Activated naive CD4-positive, alpha-beta T cell treated with anti-CD3 and anti-CD28 coated beads, Interleukin-2, amount 50 U/mL, for 24 hours (primary cell): Measurements from ENCODE around the gene PRKN.
"Not testable (repeated sequence)": the region's sequence is repeated elsewhere in the genome, so short reads cannot be mapped to it uniquely, and the experiment has no call there.

Experiments used
- H3K27ac Mint-ChIP-seq: one replicate; pipeline ENCODE4 v1.8.0; 2021; ENCODE audit warnings: mild to moderate bottlenecking, mixed read lengths
- H3K27me3 Mint-ChIP-seq: one replicate; pipeline ENCODE4 v1.8.0; 2021; ENCODE audit warnings: mixed read lengths
- H3K36me3 Mint-ChIP-seq: one replicate; pipeline ENCODE4 v1.8.0; 2021; ENCODE audit warnings: mixed read lengths
- H3K4me1 Mint-ChIP-seq: one replicate; pipeline ENCODE4 v1.8.0; 2021; ENCODE audit warnings: mixed read lengths
- H3K4me3 Mint-ChIP-seq: one replicate; pipeline ENCODE4 v1.8.0; 2021; ENCODE audit warnings: mild to moderate bottlenecking, mixed read lengths
- H3K9me3 Mint-ChIP-seq: one replicate; pipeline ENCODE4 v1.8.0; 2021; ENCODE audit warnings: mixed read lengths

Gene PRKN

DNA sequence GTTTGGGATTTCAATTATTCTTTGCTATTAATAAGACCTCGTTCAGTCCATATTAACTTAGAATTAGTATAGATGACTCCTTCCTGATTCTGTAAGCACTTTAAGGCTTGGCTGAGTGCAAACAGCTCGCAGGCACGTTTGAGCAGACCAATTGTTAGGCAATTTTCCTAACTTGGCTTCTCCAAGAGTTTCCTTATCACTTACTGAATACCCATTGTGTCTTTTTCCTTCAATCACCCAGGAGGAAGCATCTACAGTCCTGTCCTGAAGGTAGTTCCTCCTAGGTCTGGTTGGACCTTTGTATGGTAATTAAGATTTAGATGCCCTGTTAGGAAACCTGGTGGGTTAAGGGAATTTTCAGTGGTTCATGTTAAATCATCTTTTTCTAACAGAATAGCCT lies 1414.1 kb downstream of the PRKN start:
- H3K27me3 Mint-ChIP-seq, H3K9me3 Mint-ChIP-seq, H3K27ac Mint-ChIP-seq, H3K4me1 Mint-ChIP-seq, H3K4me3 Mint-ChIP-seq, H3K36me3 Mint-ChIP-seq: not testable (repeated sequence)

DNA sequence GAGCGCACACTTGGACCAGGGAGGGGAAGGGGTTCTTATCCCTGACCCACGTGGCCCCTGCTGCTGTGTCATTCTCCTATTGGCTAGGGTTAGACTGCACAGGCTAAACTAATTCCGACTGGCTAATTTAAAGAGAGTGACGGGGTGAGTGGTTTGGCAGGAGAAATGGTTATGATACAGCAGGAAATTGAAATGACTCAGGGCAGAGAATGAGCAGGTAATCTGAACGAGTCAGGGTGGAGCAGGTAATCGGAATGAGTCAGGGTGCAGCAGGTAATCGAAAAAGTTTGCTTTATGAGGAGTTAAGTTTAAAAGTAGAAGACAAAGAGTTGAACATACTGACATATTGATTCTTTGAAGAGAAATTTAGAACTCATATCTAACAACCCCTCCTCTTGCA lies 1417.8 kb downstream of the PRKN start:
- not testable (repeated sequence) for H3K27ac Mint-ChIP-seq, H3K4me1 Mint-ChIP-seq, H3K4me3 Mint-ChIP-seq, H3K27me3 Mint-ChIP-seq, H3K9me3 Mint-ChIP-seq, H3K36me3 Mint-ChIP-seq

DNA sequence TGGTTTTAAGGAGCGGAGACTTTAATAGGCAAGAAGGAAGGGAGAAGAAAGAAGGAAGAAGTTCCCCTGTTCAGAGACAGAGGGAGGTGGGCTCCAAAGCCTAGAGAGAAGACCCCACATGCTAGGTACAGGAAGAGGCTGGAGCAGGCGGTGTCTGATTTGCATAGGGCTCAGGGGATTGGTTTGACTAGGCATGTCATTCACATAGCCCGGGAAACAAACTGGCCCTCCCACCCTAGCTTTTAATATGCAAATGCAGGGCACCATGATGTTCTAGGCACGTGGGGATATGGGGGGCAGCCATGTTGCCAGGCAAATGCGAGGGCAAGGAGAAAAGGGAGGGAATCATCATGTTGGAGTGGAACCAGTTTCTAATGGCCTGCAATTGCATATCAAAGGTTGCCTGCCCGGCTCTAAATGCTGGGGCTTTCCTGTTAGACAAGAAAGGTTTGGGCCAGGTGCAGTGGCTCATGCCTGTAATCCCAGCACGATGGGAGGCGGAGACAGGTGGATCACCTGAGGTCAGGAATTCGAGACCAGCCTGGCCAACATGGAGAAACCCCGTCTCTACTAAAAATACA lies 1419.4 kb downstream of the PRKN start:
- no peaks in the 10 kb centered on the region for H3K27me3 Mint-ChIP-seq
- no peaks in the 10 kb centered on the region for H3K9me3 Mint-ChIP-seq
- no peaks in the 10 kb centered on the region for H3K4me1 Mint-ChIP-seq
- no peak overlapping the region for H3K4me3 Mint-ChIP-seq
- H3K36me3 Mint-ChIP-seq, result no peaks in the 10 kb centered on the region
- H3K27ac Mint-ChIP-seq, result no peak overlapping the region

DNA sequence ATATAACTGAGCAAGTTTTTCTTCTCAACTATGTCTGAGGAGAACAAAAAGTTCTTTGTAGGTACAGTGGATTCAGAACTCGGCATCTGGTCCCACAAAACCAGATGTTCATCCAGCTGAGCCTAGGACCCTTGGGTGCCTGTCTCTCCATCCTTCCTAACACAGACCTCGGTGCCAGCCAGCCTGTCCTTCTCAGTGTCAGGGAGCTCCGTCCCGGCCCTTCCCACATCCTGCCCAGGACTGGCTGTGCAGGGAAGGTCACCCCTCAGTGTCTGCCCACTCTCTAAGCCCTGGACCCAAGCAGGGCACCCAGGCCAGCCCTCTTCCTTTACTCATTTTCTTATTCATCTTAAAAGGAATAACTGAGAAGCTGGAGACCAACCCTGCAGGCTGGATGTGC lies 1421.7 kb downstream of the PRKN start:
- no peaks in the 10 kb centered on the region for H3K4me1 Mint-ChIP-seq
- H3K27ac Mint-ChIP-seq, result no peak overlapping the region
- no peaks in the 10 kb centered on the region for H3K36me3 Mint-ChIP-seq
- no peaks in the 10 kb centered on the region for H3K27me3 Mint-ChIP-seq
- no peaks in the 10 kb centered on the region for H3K9me3 Mint-ChIP-seq
- no peak overlapping the region for H3K4me3 Mint-ChIP-seq

DNA sequence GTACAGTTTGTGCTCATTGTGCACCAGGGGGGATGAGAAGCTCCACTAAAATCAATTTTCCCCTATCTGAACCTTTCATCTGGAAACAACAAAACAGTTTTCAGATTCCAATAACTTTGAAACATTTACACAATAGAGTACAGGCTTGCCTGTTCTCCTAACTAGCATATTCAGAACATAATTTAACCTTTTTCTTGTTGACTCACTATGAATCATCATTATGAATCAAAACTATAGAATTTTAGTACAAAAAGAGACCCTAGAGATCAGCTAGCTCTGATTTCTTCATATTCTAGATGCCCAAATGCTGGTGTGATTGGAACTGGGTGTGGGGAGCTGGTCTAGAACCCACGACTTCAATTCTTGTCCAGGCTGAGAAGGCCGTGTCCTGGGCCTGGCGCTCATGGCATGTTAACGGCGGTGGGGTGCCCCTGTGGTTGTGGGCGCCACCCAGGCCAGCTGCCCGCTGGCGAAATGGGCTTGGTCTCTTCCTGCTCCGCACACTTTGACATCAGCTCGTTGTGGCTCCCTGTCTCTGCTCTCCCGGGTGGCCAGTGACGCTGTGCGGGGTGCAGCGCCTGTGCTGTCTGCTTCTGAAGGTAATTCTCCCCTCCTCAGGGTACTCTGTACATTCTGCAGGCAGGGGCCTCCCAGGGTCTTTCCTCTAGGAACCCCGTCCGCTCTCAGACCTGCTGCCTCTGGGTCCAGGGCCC lies 1423.8 kb downstream of the PRKN start:
- Mint-ChIP-seq H3K27ac (no peak overlapping the region), H3K36me3 (no peaks in the 10 kb centered on the region), H3K9me3 (no peaks in the 10 kb centered on the region), H3K4me1 (no peaks in the 10 kb centered on the region), H3K4me3 (no peak overlapping the region), H3K27me3 (no peaks in the 10 kb centered on the region)

DNA sequence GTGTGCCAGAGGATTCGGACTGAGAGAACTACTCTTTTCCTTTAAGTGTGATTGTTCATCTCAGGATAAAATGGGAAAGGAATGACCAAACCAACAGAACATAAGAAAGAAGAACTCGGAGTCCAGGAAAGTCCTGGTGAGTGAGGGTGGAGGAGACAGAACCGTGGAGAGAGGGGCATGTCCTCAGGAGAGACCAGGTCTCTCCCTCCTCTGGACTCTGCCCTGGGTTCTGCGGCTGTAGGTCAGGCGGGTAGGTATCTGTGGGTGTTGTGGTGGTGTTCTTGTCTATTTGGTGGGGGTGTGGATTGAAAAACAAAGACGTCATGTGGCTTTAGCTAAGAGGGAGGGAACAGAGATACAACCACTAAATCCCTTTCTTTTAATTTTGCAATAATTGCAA lies 1424.6 kb downstream of the PRKN start:
- Mint-ChIP-seq H3K27ac (no peak overlapping the region), H3K27me3 (no peaks in the 10 kb centered on the region), H3K4me1 (no peaks in the 10 kb centered on the region), H3K36me3 (no peaks in the 10 kb centered on the region), H3K9me3 (no peaks in the 10 kb centered on the region), H3K4me3 (no peak overlapping the region)

DNA sequence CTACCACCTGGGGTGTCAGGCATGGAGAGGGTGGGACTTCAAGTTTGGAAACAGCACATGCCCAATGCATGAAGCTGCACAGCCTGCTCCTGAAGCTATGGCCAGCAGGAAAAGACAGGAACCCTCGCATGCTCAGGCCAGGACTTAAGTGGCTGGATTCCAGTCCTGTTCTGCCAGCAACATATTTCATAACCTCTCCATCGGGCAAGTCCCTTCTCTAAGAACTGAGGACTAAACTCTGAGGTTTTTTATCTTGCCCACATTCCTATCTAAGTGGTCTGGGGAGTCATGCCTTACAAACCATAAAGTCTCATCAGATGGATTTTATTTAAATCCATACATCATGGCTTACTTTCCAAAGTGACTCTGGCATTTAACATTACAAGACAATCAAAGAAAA lies 1426.2 kb downstream of the PRKN start:
- Mint-ChIP-seq H3K9me3 (no peaks in the 10 kb centered on the region), H3K27ac (no peak overlapping the region), H3K4me1 (no peaks in the 10 kb centered on the region), H3K27me3 (no peaks in the 10 kb centered on the region), H3K36me3 (no peaks in the 10 kb centered on the region), H3K4me3 (no peak overlapping the region)

DNA sequence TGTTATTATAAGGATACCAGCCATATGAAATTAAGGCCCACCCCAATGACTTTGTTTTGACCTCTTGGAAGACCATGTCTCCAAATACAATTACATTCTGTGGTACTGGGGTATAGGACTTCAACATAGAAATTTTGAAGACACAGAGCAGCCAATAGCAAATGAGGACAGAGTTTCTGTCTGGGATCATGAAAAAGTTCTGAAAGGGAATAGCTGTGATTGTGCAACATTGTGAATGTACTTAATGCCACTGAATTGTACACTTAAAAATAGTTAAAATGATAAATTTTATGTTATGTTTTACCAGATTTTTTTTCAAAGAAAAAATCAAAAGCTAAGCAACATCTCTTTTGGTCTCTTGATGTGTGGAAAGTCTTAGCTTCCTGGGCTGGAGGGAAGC lies 1426.7 kb downstream of the PRKN start:
- no peak overlapping the region for H3K27ac Mint-ChIP-seq
- no peaks in the 10 kb centered on the region for H3K36me3 Mint-ChIP-seq
- H3K9me3 Mint-ChIP-seq, result no peaks in the 10 kb centered on the region
- H3K4me1 Mint-ChIP-seq, result no peaks in the 10 kb centered on the region
- no peak overlapping the region for H3K4me3 Mint-ChIP-seq
- no peaks in the 10 kb centered on the region for H3K27me3 Mint-ChIP-seq

DNA sequence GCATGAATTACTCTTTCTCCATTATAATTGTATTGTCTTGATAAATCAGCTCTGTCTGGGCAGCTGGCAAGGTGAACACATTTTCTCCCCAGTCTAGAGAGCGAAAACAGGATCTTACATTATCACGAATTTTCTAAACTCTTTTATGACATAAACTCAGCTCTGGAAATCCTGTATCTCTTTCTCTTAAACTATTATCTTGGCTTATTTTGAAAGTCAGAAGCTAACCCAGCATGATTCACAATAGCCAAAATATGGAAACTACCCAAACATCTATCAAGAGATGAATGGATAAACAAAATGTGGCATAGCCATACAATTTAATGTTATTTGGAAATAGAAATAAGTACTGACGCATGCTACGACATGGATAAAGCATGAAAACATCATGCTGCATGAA lies 1427.8 kb downstream of the PRKN start:
- H3K4me1 Mint-ChIP-seq, result no peaks in the 10 kb centered on the region
- H3K36me3 Mint-ChIP-seq, result no peaks in the 10 kb centered on the region
- H3K27ac Mint-ChIP-seq, result no peak overlapping the region
- H3K9me3 Mint-ChIP-seq, result no peaks in the 10 kb centered on the region
- H3K27me3 Mint-ChIP-seq, result no peaks in the 10 kb centered on the region
- no peak overlapping the region for H3K4me3 Mint-ChIP-seq
